Measurements from ENCODE around the gene ZNF662. TPM values are rescaled to one million over a fixed set of nuclear protein-coding genes. Genes with fewer than 3 reads are reported as not detected.

The ZNF662 gene
- total RNA-seq, 1 experiment from 2014 or later = not detected

DNA sequence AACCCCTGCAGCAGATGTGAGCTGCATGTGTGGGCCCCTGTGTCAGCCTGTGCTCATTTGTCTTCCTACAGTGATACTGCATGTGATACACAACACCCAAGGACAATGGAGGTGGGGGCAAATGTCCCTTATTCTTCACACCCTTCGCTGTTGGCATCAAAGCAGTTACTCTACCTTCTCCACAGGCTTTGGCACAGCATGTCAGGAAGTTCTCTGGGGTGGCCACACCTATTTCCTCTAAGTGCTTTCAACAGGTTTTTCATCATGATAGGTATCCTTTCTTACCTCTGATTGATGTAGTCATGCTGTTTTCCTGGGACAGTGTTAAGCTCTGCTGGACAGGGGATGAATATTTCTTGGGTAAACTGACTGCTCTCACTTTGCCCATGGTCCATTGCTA, 29.5 kb downstream of the ZNF662 start:
- ATAC-seq = no peak
- no peak overlapping the region for H3K4me2 ChIP-seq (ENCODE audit: low read length)
- BruUV-seq (replicated peaks) = no TSS peak

DNA sequence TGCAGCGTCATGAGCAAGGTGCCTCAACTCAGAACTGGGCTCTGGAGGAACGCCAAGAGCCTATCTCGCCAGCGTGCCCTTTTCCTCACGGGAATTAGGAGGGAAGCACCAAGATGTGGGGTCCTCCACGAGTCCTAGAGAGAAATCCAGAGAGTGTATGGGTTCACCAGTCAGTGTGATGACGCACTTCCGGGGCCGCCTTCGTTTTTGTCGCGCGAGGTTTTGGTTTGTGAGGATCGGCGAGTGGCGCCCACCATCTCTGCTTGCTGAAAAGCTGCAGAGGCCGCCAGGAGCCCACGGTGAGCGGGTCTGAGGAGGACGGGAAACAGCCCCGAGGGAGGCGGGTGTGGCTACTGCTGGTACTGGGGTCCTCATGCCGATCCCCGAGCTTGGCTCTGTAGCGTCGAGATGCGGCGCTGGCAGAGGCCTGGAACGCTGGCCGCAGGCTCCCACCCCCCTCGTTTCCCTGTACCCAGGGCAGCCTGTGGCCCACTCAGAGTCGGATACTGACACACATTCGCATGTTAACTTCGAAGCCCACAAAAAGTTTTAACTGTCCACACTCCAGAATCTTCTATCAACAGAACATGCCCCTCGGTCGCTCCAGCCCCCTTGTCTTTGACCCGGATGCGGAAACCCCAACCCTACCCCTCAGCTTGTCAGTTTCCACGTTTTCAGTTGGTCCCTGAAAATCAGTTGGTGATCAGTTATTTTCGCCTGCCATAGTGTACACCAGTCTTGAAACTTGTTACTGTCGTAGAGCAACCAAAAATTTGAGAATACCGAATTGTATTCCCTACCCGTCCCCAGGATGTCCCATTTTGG, 30.4 kb downstream of the ZNF662 start:
- Histone ChIP-seq H3K9me2 (ENCODE audit: insufficient read depth) (no peaks in the 10 kb centered on the region), H3K4me1 (ENCODE audit: control insufficient read depth in 1 of 2, insufficient read depth in 2 of 2, low read length in 2 of 2) (no peaks in the 10 kb centered on the region), H3K4me2 (ENCODE audit: low read length) (no peak overlapping the region), H3K9ac (ENCODE audit: low read length) (no peak overlapping the region), H3K4me3 (replicated peaks in 1 of 2; ENCODE audit: low read depth in 1 of 2, low read length in 2 of 2) (no peak overlapping the region), H4K20me1 (ENCODE audit: insufficient read depth) (no peaks in the 10 kb centered on the region), H2AFZ (ENCODE audit: low read depth, low read length, poor library complexity, severe bottlenecking) (no peak overlapping the region), H3K79me2 (ENCODE audit: insufficient read depth, low read length) (no peaks in the 10 kb centered on the region), H3K27ac (ENCODE audit: low read depth, low read length) (no peak overlapping the region), H3K36me3 (ENCODE audit: control insufficient read depth in 1 of 2, insufficient read depth in 2 of 2, low read length in 2 of 2) (no peaks in the 10 kb centered on the region), H3K27me3 (ENCODE audit: insufficient read depth, low read length) (no peaks in the 10 kb centered on the region), H3K9me3 (ENCODE audit: control insufficient read depth in 1 of 2, insufficient read depth in 1 of 2, low read depth in 1 of 2, low read length in 2 of 2) (no peaks in the 10 kb centered on the region)
- DNase-seq (ENCODE audit: low read depth, low spot score) (no peak), ATAC-seq (no peak)
- ChIA-PET POLR2A (no interaction called here), CTCF (no interaction called here), RAD21 (ENCODE audit: low non-redundant PET in 1 of 2, low total read pairs in 2 of 2, uncharacterized antibody in 2 of 2, unreplicated experiment in 2 of 2) (no interaction called here)
- no TSS peak for BruUV-seq (replicated peaks)
- intact Hi-C loops (cut with micrococcal nuclease) = no loop called here
- TF ChIP-seq CBX3 (IDR thresholded peaks at IDR 0.05; ENCODE audit: low read depth) (no peak), SP1 (IDR thresholded peaks at IDR 0.05; ENCODE audit: low read depth) (no peak), POLR2AphosphoS5 (IDR thresholded peaks at IDR 0.05; ENCODE audit: low read depth, low read length) (no peak), ZNF274 (IDR thresholded peaks at IDR 0.05; ENCODE audit: low read depth, low read length) (no peak), SIN3A (IDR thresholded peaks at IDR 0.05; ENCODE audit: low read depth) (no peak), ZFX (IDR thresholded peaks at IDR 0.05) (no peak), CEBPB (IDR thresholded peaks at IDR 0.05; ENCODE audit: low read depth) (no peak), TCF7L2 (IDR thresholded peaks at IDR 0.05; ENCODE audit: borderline replicate concordance, extremely low read depth, insufficient read depth, insufficient read length) (no peak), EGR1 (IDR thresholded peaks at IDR 0.05; ENCODE audit: low read depth) (no peak)
- TF ChIP-seq, protein P1, sequence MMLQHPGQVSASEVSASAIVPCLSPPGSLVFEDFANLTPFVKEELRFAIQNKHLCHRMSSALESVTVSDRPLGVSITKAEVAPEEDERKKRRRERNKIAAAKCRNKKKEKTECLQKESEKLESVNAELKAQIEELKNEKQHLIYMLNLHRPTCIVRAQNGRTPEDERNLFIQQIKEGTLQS (IDR thresholded peaks at IDR 0.05) = no peak
- TF ChIP-seq, protein P2, sequence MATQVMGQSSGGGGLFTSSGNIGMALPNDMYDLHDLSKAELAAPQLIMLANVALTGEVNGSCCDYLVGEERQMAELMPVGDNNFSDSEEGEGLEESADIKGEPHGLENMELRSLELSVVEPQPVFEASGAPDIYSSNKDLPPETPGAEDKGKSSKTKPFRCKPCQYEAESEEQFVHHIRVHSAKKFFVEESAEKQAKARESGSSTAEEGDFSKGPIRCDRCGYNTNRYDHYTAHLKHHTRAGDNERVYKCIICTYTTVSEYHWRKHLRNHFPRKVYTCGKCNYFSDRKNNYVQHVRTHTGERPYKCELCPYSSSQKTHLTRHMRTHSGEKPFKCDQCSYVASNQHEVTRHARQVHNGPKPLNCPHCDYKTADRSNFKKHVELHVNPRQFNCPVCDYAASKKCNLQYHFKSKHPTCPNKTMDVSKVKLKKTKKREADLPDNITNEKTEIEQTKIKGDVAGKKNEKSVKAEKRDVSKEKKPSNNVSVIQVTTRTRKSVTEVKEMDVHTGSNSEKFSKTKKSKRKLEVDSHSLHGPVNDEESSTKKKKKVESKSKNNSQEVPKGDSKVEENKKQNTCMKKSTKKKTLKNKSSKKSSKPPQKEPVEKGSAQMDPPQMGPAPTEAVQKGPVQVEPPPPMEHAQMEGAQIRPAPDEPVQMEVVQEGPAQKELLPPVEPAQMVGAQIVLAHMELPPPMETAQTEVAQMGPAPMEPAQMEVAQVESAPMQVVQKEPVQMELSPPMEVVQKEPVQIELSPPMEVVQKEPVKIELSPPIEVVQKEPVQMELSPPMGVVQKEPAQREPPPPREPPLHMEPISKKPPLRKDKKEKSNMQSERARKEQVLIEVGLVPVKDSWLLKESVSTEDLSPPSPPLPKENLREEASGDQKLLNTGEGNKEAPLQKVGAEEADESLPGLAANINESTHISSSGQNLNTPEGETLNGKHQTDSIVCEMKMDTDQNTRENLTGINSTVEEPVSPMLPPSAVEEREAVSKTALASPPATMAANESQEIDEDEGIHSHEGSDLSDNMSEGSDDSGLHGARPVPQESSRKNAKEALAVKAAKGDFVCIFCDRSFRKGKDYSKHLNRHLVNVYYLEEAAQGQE (IDR thresholded peaks at IDR 0.05; ENCODE audit: low read depth) = no peak
- TF ChIP-seq, protein P3, sequence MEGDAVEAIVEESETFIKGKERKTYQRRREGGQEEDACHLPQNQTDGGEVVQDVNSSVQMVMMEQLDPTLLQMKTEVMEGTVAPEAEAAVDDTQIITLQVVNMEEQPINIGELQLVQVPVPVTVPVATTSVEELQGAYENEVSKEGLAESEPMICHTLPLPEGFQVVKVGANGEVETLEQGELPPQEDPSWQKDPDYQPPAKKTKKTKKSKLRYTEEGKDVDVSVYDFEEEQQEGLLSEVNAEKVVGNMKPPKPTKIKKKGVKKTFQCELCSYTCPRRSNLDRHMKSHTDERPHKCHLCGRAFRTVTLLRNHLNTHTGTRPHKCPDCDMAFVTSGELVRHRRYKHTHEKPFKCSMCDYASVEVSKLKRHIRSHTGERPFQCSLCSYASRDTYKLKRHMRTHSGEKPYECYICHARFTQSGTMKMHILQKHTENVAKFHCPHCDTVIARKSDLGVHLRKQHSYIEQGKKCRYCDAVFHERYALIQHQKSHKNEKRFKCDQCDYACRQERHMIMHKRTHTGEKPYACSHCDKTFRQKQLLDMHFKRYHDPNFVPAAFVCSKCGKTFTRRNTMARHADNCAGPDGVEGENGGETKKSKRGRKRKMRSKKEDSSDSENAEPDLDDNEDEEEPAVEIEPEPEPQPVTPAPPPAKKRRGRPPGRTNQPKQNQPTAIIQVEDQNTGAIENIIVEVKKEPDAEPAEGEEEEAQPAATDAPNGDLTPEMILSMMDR (IDR thresholded peaks at IDR 0.05 in 2 of 3, conservative IDR thresholded peaks at IDR 0.05 in 1 of 3; ENCODE audit: borderline replicate concordance in 1 of 3, insufficient read depth in 1 of 3, low read depth in 2 of 3, low read length in 2 of 3) = no peak

More for the DNA sequence above, 29.5 kb downstream of the ZNF662 start:
- Histone ChIP-seq H3K9ac (ENCODE audit: low read length) (no peak overlapping the region), H3K4me1 (ENCODE audit: control insufficient read depth in 1 of 2, insufficient read depth in 2 of 2, low read length in 2 of 2) (no peaks in the 10 kb centered on the region), H3K27ac (ENCODE audit: low read depth, low read length) (no peak overlapping the region), H3K9me3 (ENCODE audit: control insufficient read depth in 1 of 2, insufficient read depth in 1 of 2, low read depth in 1 of 2, low read length in 2 of 2) (no peaks in the 10 kb centered on the region), H3K79me2 (ENCODE audit: insufficient read depth, low read length) (no peaks in the 10 kb centered on the region), H3K27me3 (ENCODE audit: insufficient read depth, low read length) (no peaks in the 10 kb centered on the region), H3K36me3 (ENCODE audit: control insufficient read depth in 1 of 2, insufficient read depth in 2 of 2, low read length in 2 of 2) (no peaks in the 10 kb centered on the region), H2AFZ (ENCODE audit: low read depth, low read length, poor library complexity, severe bottlenecking) (no peak overlapping the region), H3K4me3 (replicated peaks in 1 of 2; ENCODE audit: low read depth in 1 of 2, low read length in 2 of 2) (no peak overlapping the region), H4K20me1 (ENCODE audit: insufficient read depth) (no peaks in the 10 kb centered on the region), H3K9me2 (ENCODE audit: insufficient read depth) (no peaks in the 10 kb centered on the region)
- intact Hi-C loops (cut with micrococcal nuclease) = no loop called here
- TF ChIP-seq EZH2phosphoT487 (IDR thresholded peaks at IDR 0.05; ENCODE audit: borderline replicate concordance) (no peak), ZFX (IDR thresholded peaks at IDR 0.05) (no peak), YY1 (IDR thresholded peaks at IDR 0.05; ENCODE audit: extremely low read depth, insufficient replicate concordance, low read depth, low read length) (no peak), ELF1 (IDR thresholded peaks at IDR 0.05; ENCODE audit: borderline replicate concordance, low read depth) (no peak), POLR2A (IDR thresholded peaks at IDR 0.05; ENCODE audit: borderline replicate concordance, extremely low read depth, insufficient read depth, insufficient read length) (no peak), JUND (IDR thresholded peaks at IDR 0.05) (no peak), RAD21 (IDR thresholded peaks at IDR 0.05; ENCODE audit: low read depth) (no peak), SIN3A (IDR thresholded peaks at IDR 0.05; ENCODE audit: low read depth) (no peak)
- POLR2A ChIA-PET = no interaction called here
- no peak for DNase-seq (ENCODE audit: low read depth, low spot score)
- CTCF ChIA-PET = no interaction called here
- RAD21 ChIA-PET (ENCODE audit: low non-redundant PET in 1 of 2, low total read pairs in 2 of 2, uncharacterized antibody in 2 of 2, unreplicated experiment in 2 of 2) = no interaction called here
